ENCODE results near the gene RILPL2.
"Not testable (repeated sequence)": the region's sequence is repeated elsewhere in the genome, so short reads cannot be mapped to it uniquely, and the experiment has no call there.

RILPL2 gene

DNA sequence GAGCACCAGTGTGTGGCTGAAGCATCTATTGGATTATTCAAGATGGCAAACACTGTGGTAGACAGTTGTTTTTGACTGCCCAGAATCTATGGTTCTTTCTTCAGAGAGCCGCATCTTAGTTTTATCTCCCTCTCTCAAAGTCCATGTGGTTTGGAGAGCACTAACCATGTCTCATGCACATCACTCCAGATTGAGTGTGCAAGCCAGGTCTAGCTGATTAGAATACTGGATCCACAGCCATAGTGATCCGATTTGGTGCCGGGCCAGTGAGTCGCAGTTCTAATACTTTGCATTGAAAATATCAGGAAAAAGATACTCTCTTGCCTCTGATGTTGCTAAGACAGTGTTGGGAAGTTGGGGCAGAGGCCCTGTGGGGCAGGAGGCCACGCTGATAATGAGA, 67.3 kb downstream of the RILPL2 start:
- ATAC-seq, result no peak

DNA sequence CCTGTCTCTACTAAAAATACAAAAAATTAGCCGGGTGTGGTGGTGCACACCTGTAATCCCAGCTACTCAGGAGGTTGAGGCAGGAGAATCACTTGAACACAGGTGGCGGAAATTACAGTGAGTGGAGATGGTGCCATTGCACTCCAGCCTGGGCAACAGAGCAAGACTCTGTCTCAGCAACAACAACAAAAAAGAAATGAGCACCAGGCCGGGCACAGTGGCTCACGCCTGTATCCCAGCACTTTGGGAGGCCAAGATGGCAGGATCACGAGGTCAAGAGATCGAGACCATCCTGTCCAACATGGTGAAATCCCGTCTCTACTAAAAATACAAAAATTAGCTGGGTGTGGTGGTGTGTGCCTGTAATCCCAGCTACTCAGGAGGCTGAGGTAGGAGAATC, 68.1 kb downstream of the RILPL2 start:
- ATAC-seq, result not testable (repeated sequence)

More for the DNA sequence above, 67.3 kb downstream of the RILPL2 start:
- TF ChIP-seq BACH2 (CRISPR knock-in tag; IDR thresholded peaks at IDR 0.05; ENCODE audit: borderline replicate concordance) (no peak), PPARA (CRISPR knock-in tag; IDR thresholded peaks at IDR 0.05; ENCODE audit: borderline replicate concordance) (no peak), SNAI2 (CRISPR knock-in tag; IDR thresholded peaks at IDR 0.05) (no peak), ISL1 (CRISPR knock-in tag; IDR thresholded peaks at IDR 0.05) (no peak), RARB (CRISPR knock-in tag; IDR thresholded peaks at IDR 0.05) (no peak), ESRRG (CRISPR knock-in tag; IDR thresholded peaks at IDR 0.05) (no peak), ZNF8 (CRISPR knock-in tag; IDR thresholded peaks at IDR 0.05) (no peak), ARNTL (CRISPR knock-in tag; IDR thresholded peaks at IDR 0.05; ENCODE audit: borderline replicate concordance, low read depth) (no peak), GLIS3 (CRISPR knock-in tag; IDR thresholded peaks at IDR 0.05) (no peak)
- TF ChIP-seq, protein P1, sequence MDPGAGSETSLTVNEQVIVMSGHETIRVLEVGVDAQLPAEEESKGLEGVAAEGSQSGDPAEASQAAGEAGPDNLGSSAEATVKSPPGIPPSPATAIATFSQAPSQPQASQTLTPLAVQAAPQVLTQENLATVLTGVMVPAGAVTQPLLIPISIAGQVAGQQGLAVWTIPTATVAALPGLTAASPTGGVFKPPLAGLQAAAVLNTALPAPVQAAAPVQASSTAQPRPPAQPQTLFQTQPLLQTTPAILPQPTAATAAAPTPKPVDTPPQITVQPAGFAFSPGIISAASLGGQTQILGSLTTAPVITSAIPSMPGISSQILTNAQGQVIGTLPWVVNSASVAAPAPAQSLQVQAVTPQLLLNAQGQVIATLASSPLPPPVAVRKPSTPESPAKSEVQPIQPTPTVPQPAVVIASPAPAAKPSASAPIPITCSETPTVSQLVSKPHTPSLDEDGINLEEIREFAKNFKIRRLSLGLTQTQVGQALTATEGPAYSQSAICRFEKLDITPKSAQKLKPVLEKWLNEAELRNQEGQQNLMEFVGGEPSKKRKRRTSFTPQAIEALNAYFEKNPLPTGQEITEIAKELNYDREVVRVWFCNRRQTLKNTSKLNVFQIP (CRISPR knock-in tag; IDR thresholded peaks at IDR 0.05; ENCODE audit: borderline replicate concordance, low read depth), result no peak
- TF ChIP-seq, protein P2, sequence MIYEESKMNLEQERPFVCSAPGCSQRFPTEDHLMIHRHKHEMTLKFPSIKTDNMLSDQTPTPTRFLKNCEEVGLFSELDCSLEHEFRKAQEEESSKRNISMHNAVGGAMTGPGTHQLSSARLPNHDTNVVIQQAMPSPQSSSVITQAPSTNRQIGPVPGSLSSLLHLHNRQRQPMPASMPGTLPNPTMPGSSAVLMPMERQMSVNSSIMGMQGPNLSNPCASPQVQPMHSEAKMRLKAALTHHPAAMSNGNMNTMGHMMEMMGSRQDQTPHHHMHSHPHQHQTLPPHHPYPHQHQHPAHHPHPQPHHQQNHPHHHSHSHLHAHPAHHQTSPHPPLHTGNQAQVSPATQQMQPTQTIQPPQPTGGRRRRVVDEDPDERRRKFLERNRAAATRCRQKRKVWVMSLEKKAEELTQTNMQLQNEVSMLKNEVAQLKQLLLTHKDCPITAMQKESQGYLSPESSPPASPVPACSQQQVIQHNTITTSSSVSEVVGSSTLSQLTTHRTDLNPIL (CRISPR knock-in tag; IDR thresholded peaks at IDR 0.05; ENCODE audit: low read depth), result no peak
- TF ChIP-seq, protein P3, sequence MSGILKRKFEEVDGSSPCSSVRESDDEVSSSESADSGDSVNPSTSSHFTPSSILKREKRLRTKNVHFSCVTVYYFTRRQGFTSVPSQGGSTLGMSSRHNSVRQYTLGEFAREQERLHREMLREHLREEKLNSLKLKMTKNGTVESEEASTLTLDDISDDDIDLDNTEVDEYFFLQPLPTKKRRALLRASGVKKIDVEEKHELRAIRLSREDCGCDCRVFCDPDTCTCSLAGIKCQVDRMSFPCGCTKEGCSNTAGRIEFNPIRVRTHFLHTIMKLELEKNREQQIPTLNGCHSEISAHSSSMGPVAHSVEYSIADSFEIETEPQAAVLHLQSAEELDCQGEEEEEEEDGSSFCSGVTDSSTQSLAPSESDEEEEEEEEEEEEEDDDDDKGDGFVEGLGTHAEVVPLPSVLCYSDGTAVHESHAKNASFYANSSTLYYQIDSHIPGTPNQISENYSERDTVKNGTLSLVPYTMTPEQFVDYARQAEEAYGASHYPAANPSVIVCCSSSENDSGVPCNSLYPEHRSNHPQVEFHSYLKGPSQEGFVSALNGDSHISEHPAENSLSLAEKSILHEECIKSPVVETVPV (CRISPR knock-in tag; IDR thresholded peaks at IDR 0.05), result no peak
- TF ChIP-seq, protein P4, sequence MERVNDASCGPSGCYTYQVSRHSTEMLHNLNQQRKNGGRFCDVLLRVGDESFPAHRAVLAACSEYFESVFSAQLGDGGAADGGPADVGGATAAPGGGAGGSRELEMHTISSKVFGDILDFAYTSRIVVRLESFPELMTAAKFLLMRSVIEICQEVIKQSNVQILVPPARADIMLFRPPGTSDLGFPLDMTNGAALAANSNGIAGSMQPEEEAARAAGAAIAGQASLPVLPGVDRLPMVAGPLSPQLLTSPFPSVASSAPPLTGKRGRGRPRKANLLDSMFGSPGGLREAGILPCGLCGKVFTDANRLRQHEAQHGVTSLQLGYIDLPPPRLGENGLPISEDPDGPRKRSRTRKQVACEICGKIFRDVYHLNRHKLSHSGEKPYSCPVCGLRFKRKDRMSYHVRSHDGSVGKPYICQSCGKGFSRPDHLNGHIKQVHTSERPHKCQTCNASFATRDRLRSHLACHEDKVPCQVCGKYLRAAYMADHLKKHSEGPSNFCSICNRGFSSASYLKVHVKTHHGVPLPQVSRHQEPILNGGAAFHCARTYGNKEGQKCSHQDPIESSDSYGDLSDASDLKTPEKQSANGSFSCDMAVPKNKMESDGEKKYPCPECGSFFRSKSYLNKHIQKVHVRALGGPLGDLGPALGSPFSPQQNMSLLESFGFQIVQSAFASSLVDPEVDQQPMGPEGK (CRISPR knock-in tag; IDR thresholded peaks at IDR 0.05; ENCODE audit: borderline replicate concordance), result no peak

DNA sequence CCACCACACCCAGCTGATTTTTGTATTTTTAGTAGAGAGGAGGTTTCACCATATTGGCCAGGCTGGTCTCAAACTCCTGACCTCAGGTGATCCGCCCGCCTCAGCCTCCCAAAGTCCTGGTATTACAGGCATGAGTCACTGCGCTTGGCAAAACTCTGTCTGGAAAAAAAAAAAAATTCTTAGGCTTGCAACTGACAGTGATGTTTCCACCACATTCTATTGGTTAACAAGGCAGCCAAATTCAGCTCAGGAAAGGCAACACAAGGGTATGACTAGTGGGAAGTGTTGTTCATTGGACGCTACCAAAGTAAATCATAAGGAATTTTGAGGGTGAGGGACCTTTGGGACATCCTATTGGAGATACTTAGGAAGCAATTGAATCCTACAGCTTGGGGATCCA, 69.0 kb downstream of the RILPL2 start:
- TF ChIP-seq PPARA (CRISPR knock-in tag; IDR thresholded peaks at IDR 0.05; ENCODE audit: borderline replicate concordance), result no peak
- TF ChIP-seq TCF4 (CRISPR knock-in tag; IDR thresholded peaks at IDR 0.05; ENCODE audit: borderline replicate concordance), result no peak
- TF ChIP-seq ZFP3 (CRISPR knock-in tag; IDR thresholded peaks at IDR 0.05), result no peak
- TF ChIP-seq ZNF565 (CRISPR knock-in tag; conservative IDR thresholded peaks at IDR 0.05; ENCODE audit: low read depth), result no peak
- TF ChIP-seq, protein P4 (CRISPR knock-in tag; IDR thresholded peaks at IDR 0.05; ENCODE audit: borderline replicate concordance), result no peak
- TF ChIP-seq, protein P3 (CRISPR knock-in tag; IDR thresholded peaks at IDR 0.05), result no peak
- TF ChIP-seq, protein P2 (CRISPR knock-in tag; IDR thresholded peaks at IDR 0.05; ENCODE audit: low read depth), result no peak
- TF ChIP-seq RARB (CRISPR knock-in tag; IDR thresholded peaks at IDR 0.05), result no peak
- TF ChIP-seq ARNTL (CRISPR knock-in tag; IDR thresholded peaks at IDR 0.05; ENCODE audit: borderline replicate concordance, low read depth), result no peak
- TF ChIP-seq, protein P5, sequence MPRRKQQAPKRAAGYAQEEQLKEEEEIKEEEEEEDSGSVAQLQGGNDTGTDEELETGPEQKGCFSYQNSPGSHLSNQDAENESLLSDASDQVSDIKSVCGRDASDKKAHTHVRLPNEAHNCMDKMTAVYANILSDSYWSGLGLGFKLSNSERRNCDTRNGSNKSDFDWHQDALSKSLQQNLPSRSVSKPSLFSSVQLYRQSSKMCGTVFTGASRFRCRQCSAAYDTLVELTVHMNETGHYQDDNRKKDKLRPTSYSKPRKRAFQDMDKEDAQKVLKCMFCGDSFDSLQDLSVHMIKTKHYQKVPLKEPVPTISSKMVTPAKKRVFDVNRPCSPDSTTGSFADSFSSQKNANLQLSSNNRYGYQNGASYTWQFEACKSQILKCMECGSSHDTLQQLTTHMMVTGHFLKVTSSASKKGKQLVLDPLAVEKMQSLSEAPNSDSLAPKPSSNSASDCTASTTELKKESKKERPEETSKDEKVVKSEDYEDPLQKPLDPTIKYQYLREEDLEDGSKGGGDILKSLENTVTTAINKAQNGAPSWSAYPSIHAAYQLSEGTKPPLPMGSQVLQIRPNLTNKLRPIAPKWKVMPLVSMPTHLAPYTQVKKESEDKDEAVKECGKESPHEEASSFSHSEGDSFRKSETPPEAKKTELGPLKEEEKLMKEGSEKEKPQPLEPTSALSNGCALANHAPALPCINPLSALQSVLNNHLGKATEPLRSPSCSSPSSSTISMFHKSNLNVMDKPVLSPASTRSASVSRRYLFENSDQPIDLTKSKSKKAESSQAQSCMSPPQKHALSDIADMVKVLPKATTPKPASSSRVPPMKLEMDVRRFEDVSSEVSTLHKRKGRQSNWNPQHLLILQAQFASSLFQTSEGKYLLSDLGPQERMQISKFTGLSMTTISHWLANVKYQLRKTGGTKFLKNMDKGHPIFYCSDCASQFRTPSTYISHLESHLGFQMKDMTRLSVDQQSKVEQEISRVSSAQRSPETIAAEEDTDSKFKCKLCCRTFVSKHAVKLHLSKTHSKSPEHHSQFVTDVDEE (CRISPR knock-in tag; IDR thresholded peaks at IDR 0.05), result no peak
- no peak for TF ChIP-seq ZC3H10 (CRISPR knock-in tag; IDR thresholded peaks at IDR 0.05)
- TF ChIP-seq TOX (CRISPR knock-in tag; IDR thresholded peaks at IDR 0.05; ENCODE audit: borderline replicate concordance), result no peak
- no peak for TF ChIP-seq ZNF8 (CRISPR knock-in tag; IDR thresholded peaks at IDR 0.05)
- TF ChIP-seq, protein P1 (CRISPR knock-in tag; IDR thresholded peaks at IDR 0.05; ENCODE audit: borderline replicate concordance, low read depth), result no peak
- TF ChIP-seq SNAI2 (CRISPR knock-in tag; IDR thresholded peaks at IDR 0.05), result no peak
- no peak for ATAC-seq

Measured in SK-N-SH treated with all-trans-retinoic acid at 6 μM for 48 hours (cell line).